ENCODE data around the gene ZNF142. TPM values are rescaled to one million over a fixed set of nuclear protein-coding genes. Genes with fewer than 3 reads are reported as not detected.

Gene ZNF142
- total RNA-seq, 4 donors from 2014 or later: 13.2 to 46.6 (median 34.0) TPM

DNA sequence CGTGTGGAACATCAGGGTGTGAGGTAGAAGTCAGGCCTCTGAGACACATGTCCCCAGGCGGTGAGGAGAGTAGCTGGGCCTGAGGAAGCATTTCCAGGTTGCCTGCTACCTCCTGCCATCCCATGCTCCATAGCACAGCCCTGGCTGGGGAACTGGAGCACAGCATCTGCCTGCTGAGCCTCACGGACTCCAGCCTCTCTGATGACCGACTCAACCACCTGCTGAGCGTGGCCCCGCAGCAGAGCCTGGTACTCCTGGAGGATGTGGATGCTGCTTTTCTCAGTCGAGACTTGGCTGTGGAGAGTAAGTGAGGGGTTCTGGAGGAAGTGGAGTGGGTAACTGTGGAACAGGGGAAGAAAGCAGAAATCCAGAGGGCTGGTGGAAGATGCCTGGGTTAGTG is 3.0 kb upstream of the ZNF142 start:
- Histone ChIP-seq H3K9me3 (no peaks in the 10 kb centered on the region), H3K27me3 (no peaks in the 10 kb centered on the region), H3K4me1 (peaks cover 15 to 20% of the 10 kb centered on the region in 2 donors), H3K27ac (no peak overlapping the region), H3K4me3 (no peak overlapping the region), H3K36me3 (peaks cover 0 to 69% of the 10 kb centered on the region in 2 donors)
- ATAC-seq (no peak), DNase-seq (no peak)
- in situ Hi-C loops (cut with MboI; ENCODE audit: low sequenced_read_pairs in 4 of 4) (loop anchor here in 3 of 4 donors (25.0 kb wide), 3 partner anchors 250 to 725 kb away; partner anchors contain the start of genes TMBIM1 (in 3 of the 3), VIL1 (in 2 of the 3) and DNPEP (in 1 of the 3)), intact Hi-C loops (cut with DNase I; ENCODE audit: low total_unique reads) (no loop called here)
- TF ChIP-seq POLR2A (IDR thresholded peaks at IDR 0.05): no peak
- TF ChIP-seq, protein P1, sequence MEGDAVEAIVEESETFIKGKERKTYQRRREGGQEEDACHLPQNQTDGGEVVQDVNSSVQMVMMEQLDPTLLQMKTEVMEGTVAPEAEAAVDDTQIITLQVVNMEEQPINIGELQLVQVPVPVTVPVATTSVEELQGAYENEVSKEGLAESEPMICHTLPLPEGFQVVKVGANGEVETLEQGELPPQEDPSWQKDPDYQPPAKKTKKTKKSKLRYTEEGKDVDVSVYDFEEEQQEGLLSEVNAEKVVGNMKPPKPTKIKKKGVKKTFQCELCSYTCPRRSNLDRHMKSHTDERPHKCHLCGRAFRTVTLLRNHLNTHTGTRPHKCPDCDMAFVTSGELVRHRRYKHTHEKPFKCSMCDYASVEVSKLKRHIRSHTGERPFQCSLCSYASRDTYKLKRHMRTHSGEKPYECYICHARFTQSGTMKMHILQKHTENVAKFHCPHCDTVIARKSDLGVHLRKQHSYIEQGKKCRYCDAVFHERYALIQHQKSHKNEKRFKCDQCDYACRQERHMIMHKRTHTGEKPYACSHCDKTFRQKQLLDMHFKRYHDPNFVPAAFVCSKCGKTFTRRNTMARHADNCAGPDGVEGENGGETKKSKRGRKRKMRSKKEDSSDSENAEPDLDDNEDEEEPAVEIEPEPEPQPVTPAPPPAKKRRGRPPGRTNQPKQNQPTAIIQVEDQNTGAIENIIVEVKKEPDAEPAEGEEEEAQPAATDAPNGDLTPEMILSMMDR (IDR thresholded peaks at IDR 0.05 in 4 of 5, conservative IDR thresholded peaks at IDR 0.05 in 1 of 5): no peak

DNA sequence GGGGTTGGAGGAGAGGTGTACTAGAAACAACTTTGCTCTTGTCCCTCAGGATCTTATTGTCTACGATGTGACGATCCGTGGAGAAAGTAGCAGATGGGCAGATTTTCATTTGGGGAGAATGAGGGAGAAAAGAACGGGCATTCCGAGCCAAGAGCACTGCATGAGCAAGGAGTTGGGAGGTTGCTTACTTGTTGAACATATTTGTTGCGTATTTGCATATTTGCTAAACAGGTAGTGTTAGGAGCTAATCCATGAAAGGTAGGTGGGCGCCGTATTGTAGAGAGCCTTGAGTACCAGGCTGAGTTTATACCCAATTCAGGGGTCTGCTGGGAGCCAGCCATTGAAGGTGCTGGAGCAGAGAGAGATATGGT is 550 bp upstream of the ZNF142 start:
- no peak for TF ChIP-seq POLR2A (IDR thresholded peaks at IDR 0.05)
- TF ChIP-seq, protein P1 (IDR thresholded peaks at IDR 0.05 in 4 of 5, conservative IDR thresholded peaks at IDR 0.05 in 1 of 5): no peak
- Histone ChIP-seq H3K4me1 (peaks cover 37 to 40% of the 10 kb centered on the region in 2 donors), H3K36me3 (peaks cover 0 to 47% of the 10 kb centered on the region in 2 donors), H3K27me3 (no peaks in the 10 kb centered on the region), H3K9me3 (no peaks in the 10 kb centered on the region), H3K4me3 (peak overlapping the region; percentile 76 to 93 (median 84)), H3K27ac (peak overlapping the region; percentile 95 to 98 (median 97))
- intact Hi-C loops (cut with DNase I; ENCODE audit: low total_unique reads) (loop anchor here (1.0 to 5.0 kb wide), 7 partner anchors 12 to 368 kb away; partner anchors contain the start of genes CNOT9, CTDSP1, PLCD4 and PRKAG3), in situ Hi-C loops (cut with MboI; ENCODE audit: low sequenced_read_pairs in 4 of 4) (loop anchor here in 3 of 4 donors (25.0 kb wide), 3 partner anchors 248 to 727 kb away; partner anchors contain the start of genes TMBIM1 (in 3 of the 3), VIL1 (in 2 of the 3) and DNPEP (in 1 of the 3))
- DNase-seq: no peak
- ATAC-seq: no peak

DNA sequence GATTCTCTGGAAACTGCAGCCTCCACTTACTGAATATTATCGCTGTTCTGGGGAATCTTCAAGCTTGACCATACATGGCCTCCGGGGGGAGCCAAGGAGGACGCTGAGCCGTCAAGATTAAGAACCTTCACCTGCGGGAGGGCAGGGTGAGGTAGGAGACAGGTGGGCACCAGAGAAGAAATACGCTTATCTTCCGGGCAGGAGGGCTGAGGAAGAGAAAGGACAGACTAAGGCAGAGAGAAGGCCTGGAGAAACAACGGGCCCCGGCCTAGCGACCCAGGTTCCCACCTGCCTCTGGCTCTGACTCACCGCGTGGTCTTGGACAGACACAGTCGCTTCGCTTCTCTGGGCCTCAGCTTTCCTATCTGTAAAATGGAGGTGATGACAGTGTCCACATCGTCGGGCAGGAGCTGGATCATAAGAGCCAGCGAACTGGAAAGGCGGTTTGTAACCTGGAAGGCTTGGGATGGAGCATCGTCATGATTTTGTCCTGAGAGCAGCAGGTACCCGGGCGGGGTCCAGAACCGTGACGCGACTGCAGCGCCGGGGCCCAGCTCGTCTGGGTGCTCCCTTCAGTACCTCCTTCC is 659 bp downstream of the ZNF142 start:
- in situ Hi-C loops (cut with MboI; ENCODE audit: low sequenced_read_pairs in 4 of 4): loop anchor here in 3 of 4 donors (25.0 kb wide), 3 partner anchors 246 to 729 kb away; partner anchors contain the start of genes TMBIM1 (in 3 of the 3), VIL1 (in 2 of the 3) and DNPEP (in 1 of the 3)
- H3K4me1 ChIP-seq: peaks cover 46% of the 10 kb centered on the region in 2 donors
- peak overlapping the region; percentile 76 to 93 (median 84) for H3K4me3 ChIP-seq
- H3K27ac ChIP-seq: peak overlapping the region; percentile 95 to 98 (median 97)
- H3K36me3 ChIP-seq: peaks cover 0 to 47% of the 10 kb centered on the region in 2 donors
- intact Hi-C loops (cut with DNase I; ENCODE audit: low total_unique reads): loop anchor here (1.0 to 5.0 kb wide), 7 partner anchors 14 to 366 kb away; partner anchors contain the start of genes CNOT9, CTDSP1, PLCD4 and PRKAG3
- no peaks in the 10 kb centered on the region for H3K9me3 ChIP-seq
- TF ChIP-seq, protein P1 (IDR thresholded peaks at IDR 0.05 in 4 of 5, conservative IDR thresholded peaks at IDR 0.05 in 1 of 5): no peak
- TF ChIP-seq POLR2A (IDR thresholded peaks at IDR 0.05): no peak
- ATAC-seq (no peak), DNase-seq (no peak)
- no peaks in the 10 kb centered on the region for H3K27me3 ChIP-seq

DNA sequence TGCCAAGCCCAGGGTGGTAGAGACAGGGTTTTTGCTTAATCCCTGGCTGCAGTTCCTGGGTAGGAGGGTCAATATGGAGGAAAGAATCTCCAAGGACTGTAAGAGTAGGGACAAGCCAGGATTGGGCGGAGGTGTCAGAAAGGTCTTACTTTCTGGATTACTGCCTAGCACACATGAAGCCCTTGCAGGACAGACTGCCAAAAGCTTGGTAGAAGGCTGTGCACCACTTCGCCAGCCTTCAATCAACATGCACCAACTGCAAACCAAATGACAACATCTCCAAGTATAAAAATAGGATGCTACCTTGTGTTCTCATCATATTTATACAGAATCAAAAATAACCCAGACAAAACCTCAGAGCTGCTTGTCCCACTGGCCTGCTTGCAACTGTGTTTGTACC is 3.7 kb downstream of the ZNF142 start:
- in situ Hi-C loops (cut with MboI; ENCODE audit: low sequenced_read_pairs in 4 of 4) (loop anchor here in 3 of 4 donors (25.0 kb wide), 3 partner anchors 243 to 732 kb away; partner anchors contain the start of genes TMBIM1 (in 3 of the 3), VIL1 (in 2 of the 3) and DNPEP (in 1 of the 3)), intact Hi-C loops (cut with DNase I; ENCODE audit: low total_unique reads) (loop anchor here (5.0 kb wide), 4 partner anchors 48 to 363 kb away; partner anchors contain the start of genes CTDSP1, PLCD4, PRKAG3 and TMBIM1)
- H3K27ac ChIP-seq: peak overlapping the region; percentile 95 to 98 (median 97)
- H3K36me3 ChIP-seq: peaks cover 0 to 56% of the 10 kb centered on the region in 2 donors
- no peaks in the 10 kb centered on the region for H3K27me3 ChIP-seq
- H3K9me3 ChIP-seq: no peaks in the 10 kb centered on the region
- H3K4me3 ChIP-seq: peak overlapping the region in 2 of 4 donors; percentile 24 to 33
- peak; percentile 79 to 93 for DNase-seq
- TF ChIP-seq, protein P1 (IDR thresholded peaks at IDR 0.05 in 4 of 5, conservative IDR thresholded peaks at IDR 0.05 in 1 of 5): no peak
- no peak for TF ChIP-seq POLR2A (IDR thresholded peaks at IDR 0.05)
- H3K4me1 ChIP-seq: peaks cover 46% of the 10 kb centered on the region in 2 donors
- ATAC-seq: peak; percentile 87 to 91

Measured in gastrocnemius medialis (tissue), 4 donors.